Skeletal muscle tissue (tissue), 4 donors: Measurements from ENCODE around the gene MYO6. TPM values are rescaled to one million over a fixed set of nuclear protein-coding genes. Genes with fewer than 3 reads are reported as not detected.
"Not testable (repeated sequence)": the region's sequence is repeated elsewhere in the genome, so short reads cannot be mapped to it uniquely, and the experiment has no call there.

Source experiments
- H3K27ac ChIP-seq: one replicate; pipeline ENCODE4 v1.7.0; 2013; ENCODE audit warnings: mild to moderate bottlenecking, low read depth, low read length, inconsistent platforms
- H3K27me3 ChIP-seq, 3 donors: one replicate each; pipeline ENCODE4 v1.7.0; 2013; ENCODE audit warnings: low read length in 3 of 3; ENCODE audit not compliant: control insufficient read depth in 3 of 3, insufficient read depth in 3 of 3
- H3K36me3 ChIP-seq, 3 donors: one replicate each; pipeline ENCODE4 v1.7.0; 2013; ENCODE audit warnings: low read length in 3 of 3; ENCODE audit not compliant: control insufficient read depth in 3 of 3, insufficient read depth in 3 of 3
- H3K4me1 ChIP-seq, 3 donors: one replicate each; pipeline ENCODE4 v1.7.0; 2013; ENCODE audit warnings: low read length in 3 of 3, mild to moderate bottlenecking in 3 of 3; ENCODE audit not compliant: control insufficient read depth in 3 of 3, insufficient read depth in 3 of 3
- H3K4me3 ChIP-seq, 3 donors: one replicate each; pipeline ENCODE4 v1.7.0; 2013; ENCODE audit warnings: low read length in 3 of 3
- H3K9ac ChIP-seq, 3 donors: one replicate each; pipeline ENCODE4 v1.7.0; 2013; ENCODE audit warnings: low read length in 3 of 3, mild to moderate bottlenecking in 3 of 3, moderate library complexity in 2 of 3, low read depth in 1 of 3
- H3K9me3 ChIP-seq, 3 donors: one replicate each; pipeline ENCODE4 v1.7.0; 2013; ENCODE audit warnings: low read length in 3 of 3; ENCODE audit not compliant: control insufficient read depth in 3 of 3
- total RNA-seq: library from RNA; depleted of rRNA; stranded (reverse); fragments of >200 nt; gene quantifications from one replicate; pipeline ENCODE4 v1.2.3, GENCODE V29; 2014
- donor health status: Osteomylitis.

The MYO6 gene
- total RNA-seq, 1 donor from 2014 or later: 3.7 TPM

DNA sequence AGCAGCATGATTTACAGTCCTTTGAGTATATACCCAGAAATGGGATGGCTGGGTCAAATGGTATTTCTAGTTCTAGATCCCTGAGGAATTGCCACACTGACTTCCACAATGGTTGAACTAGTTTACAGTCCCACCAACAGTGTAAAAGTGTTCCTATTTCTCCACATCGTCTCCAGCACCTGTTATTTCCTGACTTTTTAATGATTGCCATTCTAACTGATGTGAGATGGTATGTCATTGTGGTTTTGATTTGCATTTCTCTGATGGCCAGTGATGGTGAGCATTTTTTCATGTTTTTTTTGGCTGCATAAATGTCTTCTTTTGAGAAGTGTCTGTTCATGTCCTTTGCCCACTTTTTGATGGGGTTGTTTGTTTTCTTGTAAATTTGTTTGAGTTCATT is 151.2 kb downstream of the MYO6 start:
- not testable (repeated sequence) for H3K27ac ChIP-seq, H3K9ac ChIP-seq

DNA sequence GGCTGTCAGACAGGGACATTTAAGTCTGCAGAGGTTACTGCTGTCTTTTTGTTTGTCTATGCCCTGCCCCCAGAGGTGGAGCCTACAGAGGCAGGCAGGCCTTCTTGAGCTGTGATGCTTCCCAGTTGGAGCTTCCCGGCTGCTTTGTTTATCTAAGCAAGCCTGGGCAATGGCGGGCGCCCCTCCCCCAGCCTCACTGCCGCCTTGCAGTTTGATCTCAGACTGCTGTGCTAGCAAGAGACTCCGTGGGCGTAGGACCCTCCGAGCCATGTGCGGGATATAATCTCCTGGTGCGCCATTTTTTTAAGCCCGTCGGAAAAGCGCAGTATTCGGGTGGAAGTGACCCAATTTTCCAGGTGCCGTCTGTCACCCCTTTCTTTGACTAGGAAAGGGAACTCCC is 156.1 kb downstream of the MYO6 start:
- not testable (repeated sequence) for H3K4me3 ChIP-seq, H3K9ac ChIP-seq, H3K27me3 ChIP-seq, H3K4me1 ChIP-seq, H3K36me3 ChIP-seq, H3K9me3 ChIP-seq, H3K27ac ChIP-seq

More for the DNA sequence above, 151.2 kb downstream of the MYO6 start:
- not testable (repeated sequence) for H3K4me3 ChIP-seq, H3K27me3 ChIP-seq, H3K4me1 ChIP-seq, H3K36me3 ChIP-seq, H3K9me3 ChIP-seq

DNA sequence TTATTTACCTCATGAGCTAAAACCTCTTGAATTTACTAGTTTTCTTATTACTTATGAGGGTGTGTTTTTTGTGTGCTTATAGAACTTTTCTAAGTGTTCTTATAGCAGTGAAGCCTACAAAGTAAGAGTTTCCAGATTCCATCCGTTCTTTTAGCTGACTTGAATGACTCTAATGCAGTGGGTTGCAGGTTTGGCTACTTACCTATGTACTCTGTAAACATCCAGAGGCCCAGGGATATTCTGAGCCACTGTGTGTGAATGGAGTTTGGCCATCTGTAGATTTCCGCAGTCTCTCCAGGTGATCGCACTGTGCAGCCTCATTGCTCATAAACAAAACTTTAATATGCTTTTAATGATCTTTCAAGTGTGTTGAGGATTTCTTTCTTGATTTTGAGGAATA is 157.8 kb downstream of the MYO6 start:
- Histone ChIP-seq H3K27ac (no peak overlapping the region), H3K9me3 (no peaks in the 10 kb centered on the region), H3K9ac (no peak overlapping the region), H3K4me3 (no peak overlapping the region), H3K36me3 (no peaks in the 10 kb centered on the region), H3K4me1 (no peaks in the 10 kb centered on the region), H3K27me3 (no peaks in the 10 kb centered on the region)

DNA sequence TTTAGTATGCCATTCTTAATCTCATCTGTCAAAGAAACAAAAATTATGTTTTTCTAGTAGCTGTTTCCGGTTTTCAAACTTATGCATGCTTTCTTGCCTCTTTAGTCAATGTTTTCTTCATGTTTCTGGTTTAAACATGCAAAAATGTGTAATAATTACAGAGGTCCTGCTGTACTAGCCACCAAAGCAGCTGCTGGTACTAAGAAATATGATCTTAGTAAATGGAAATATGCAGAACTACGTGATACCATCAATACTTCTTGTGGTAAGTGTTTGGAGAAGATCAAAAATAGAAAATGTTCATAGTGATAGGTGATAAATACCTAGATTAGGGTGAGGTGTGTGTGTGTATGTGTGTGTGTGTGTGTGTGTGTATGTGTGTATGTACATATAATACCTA is 158.4 kb downstream of the MYO6 start:
- no peak overlapping the region for H3K27ac ChIP-seq
- H3K4me1 ChIP-seq: no peaks in the 10 kb centered on the region
- no peaks in the 10 kb centered on the region for H3K9me3 ChIP-seq
- H3K27me3 ChIP-seq: no peaks in the 10 kb centered on the region
- no peak overlapping the region for H3K4me3 ChIP-seq
- no peaks in the 10 kb centered on the region for H3K36me3 ChIP-seq
- no peak overlapping the region for H3K9ac ChIP-seq

DNA sequence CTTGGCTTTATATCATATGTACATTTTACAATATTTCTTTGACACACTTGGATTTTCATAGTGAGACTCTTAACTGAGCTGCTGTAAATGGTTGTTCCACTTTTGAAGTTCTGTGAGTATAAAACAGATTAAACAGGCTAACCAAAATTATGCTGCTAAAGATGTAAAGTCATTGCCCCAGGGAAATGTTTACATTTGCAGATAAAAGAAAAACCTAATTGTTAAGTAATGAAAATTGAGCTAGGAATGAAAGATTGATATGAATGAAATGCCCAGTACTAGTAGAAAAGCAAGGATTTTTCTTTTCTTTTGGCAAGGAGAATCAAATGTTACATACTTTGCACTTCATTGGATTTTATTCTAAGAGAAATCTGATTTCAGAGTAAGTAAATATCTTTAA is 164.0 kb downstream of the MYO6 start:
- Histone ChIP-seq H3K27ac (no peak overlapping the region), H3K36me3 (peaks cover 0 to 12% (median 2%) of the 10 kb centered on the region in 3 donors), H3K4me3 (no peak overlapping the region), H3K27me3 (no peaks in the 10 kb centered on the region), H3K4me1 (no peaks in the 10 kb centered on the region), H3K9ac (no peak overlapping the region), H3K9me3 (no peaks in the 10 kb centered on the region)

DNA sequence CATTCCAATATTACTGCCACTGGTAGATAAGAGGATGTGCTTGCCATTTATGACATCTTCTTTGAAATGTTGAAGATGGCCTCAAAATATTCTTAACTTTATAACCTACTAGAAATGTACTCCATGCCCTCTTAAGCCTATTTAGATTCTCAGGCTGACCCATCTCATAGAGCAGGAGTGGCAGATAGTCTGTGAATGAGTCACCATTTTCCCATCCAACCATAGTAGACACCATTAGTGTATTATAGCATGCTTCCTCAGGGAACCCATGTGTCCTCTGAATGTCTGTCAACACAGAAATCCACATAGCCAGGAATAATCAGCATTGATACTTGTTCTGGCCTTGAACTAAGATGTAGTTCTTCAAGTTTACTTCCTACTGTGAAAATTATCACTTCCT is 173.2 kb downstream of the MYO6 start:
- Histone ChIP-seq H3K27ac (no peak overlapping the region), H3K4me3 (no peak overlapping the region), H3K9ac (no peak overlapping the region), H3K36me3 (peaks cover 0 to 5% (median 2%) of the 10 kb centered on the region in 3 donors), H3K9me3 (no peaks in the 10 kb centered on the region), H3K4me1 (no peaks in the 10 kb centered on the region), H3K27me3 (no peaks in the 10 kb centered on the region)

DNA sequence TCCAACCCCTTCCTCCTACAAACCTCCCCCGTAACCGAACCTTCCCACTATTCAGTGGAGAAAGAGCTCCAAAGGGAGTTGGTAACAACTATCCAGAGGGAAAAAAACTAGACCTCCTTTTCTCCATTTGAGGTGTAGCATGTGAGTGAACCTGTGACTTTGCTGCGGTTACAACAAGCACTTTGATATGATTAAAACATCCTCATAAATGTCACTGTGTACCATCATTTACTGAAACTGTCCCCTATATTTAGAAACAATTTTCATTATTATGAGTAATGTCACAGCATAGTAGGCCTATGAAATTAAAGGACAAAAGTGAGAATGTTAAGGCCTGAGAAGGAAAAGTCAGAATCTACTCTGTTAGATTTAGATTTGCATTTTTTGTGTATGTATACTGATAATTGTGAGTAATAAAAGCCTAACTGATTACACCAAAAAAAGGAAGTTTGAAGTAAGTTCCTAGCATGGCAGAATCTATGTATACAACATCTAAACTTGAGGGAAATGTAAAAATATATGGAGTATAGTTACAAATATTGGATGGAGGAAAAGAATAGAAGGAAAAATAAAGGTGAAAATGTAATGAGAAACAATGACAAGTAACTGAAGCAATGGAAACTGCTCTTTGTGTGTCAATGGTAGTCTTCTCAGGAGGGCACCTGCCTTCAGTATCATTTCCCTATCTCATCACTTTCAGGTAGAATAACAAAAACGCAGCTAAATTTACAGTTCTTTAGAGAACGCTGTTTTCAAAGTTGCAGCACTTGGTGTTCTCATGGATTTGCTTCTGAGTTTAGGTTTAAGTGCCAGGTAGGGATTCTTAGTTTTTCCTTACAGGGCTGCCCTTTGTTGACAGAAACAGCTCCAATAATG is 177.5 kb downstream of the MYO6 start:
- H3K9me3 ChIP-seq: no peaks in the 10 kb centered on the region
- no peaks in the 10 kb centered on the region for H3K4me1 ChIP-seq
- no peaks in the 10 kb centered on the region for H3K27me3 ChIP-seq
- H3K36me3 ChIP-seq: no peaks in the 10 kb centered on the region
- H3K9ac ChIP-seq: no peak overlapping the region
- H3K4me3 ChIP-seq: no peak overlapping the region
- H3K27ac ChIP-seq: no peak overlapping the region

DNA sequence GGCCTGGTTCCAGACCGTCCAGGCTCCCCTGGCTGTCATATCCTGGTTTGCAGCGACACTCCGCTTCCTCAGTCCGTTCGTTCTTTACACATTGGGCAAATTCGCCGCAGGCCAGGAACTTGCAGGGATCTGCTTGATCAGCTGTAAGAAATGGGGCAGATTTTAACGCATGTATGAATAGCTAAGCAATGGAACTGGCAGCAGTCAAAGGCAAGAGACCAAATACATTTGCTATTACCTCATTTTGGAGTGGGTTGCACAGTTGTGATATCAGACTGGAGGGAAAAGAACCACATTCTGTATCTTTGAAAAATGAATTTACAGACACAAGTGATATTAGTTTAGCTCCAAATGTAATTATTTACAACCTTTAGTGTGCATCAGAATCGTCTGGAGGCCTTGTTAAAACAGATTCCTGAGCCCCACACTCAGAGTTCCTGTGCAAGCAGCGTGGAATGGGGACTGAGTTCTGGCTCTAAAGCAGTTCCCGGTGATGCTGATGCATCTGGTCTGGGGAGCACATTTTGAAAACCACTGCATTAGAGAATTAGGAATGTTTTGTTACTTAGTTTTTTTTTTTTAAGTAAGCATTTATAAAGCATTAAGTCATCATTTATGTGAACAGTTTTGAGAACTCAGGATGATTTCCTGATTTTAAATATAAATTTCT is 182.1 kb downstream of the MYO6 start:
- no peaks in the 10 kb centered on the region for H3K36me3 ChIP-seq
- no peaks in the 10 kb centered on the region for H3K27me3 ChIP-seq
- H3K9me3 ChIP-seq: no peaks in the 10 kb centered on the region
- H3K27ac ChIP-seq: no peak overlapping the region
- H3K4me3 ChIP-seq: no peak overlapping the region
- peaks cover 4 to 9% (median 8%) of the 10 kb centered on the region in 3 donors for H3K4me1 ChIP-seq
- H3K9ac ChIP-seq: no peak overlapping the region

DNA sequence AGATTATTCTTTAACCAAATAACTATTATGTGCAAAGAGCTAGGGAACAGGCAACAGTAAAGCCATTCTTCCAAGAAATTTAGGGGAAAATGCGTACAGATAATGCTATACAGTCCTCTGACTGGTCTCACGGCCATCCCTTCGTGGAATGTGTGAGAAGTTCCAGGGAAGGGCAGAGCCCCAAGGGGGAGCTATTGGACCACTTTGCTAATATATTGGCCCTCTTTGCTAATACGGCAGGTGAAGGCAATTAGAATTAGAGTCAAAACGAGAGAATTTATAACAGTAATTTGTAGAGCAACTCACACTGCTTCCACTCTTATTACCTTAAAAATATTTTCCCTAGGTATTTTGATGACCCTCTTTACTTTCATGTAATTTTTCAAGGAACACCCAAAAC is 183.0 kb downstream of the MYO6 start:
- Histone ChIP-seq H3K36me3 (no peaks in the 10 kb centered on the region), H3K27ac (no peak overlapping the region), H3K9me3 (no peaks in the 10 kb centered on the region), H3K27me3 (peaks cover 0 to 3% (median 2%) of the 10 kb centered on the region in 3 donors), H3K4me1 (peaks cover 4 to 9% (median 8%) of the 10 kb centered on the region in 3 donors), H3K4me3 (no peak overlapping the region), H3K9ac (no peak overlapping the region)

DNA sequence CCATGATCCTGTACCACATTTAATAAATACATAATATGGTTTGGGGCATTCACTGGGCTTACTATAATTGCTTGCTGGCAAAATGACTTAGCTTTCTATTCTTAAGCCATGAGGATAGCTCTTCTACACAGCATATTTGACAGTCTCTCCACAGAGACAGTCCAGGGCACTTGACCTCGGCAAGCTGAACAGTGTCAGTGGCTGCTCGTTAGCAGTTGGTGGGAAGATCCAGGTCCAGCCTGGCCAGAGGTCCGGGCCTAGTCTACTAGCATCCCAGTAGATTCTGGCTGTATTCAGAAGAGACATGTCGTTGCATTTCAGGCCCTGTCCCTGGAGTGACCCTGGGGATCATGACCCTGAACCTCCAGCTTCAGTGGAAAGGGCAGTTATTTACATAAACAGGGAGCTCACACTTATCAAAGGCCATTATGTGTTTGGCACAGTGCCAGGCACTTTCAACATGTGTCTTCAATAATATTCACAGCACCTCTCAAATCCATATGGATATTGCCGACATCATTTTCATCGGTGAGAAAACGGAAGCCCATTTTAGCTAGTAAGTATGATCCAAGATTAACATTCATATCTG is 184.4 kb downstream of the MYO6 start:
- peaks cover 4 to 9% (median 8%) of the 10 kb centered on the region in 3 donors for H3K4me1 ChIP-seq
- no peak overlapping the region for H3K9ac ChIP-seq
- H3K4me3 ChIP-seq: no peak overlapping the region
- no peaks in the 10 kb centered on the region for H3K9me3 ChIP-seq
- H3K27me3 ChIP-seq: peaks cover 0 to 3% (median 2%) of the 10 kb centered on the region in 3 donors
- H3K36me3 ChIP-seq: no peaks in the 10 kb centered on the region
- no peak overlapping the region for H3K27ac ChIP-seq
